Mesendoderm (in vitro differentiated cells): ENCODE results near the gene TSHZ1.

ENCODE experiments used
- DNase-seq: peaks from one replicate; pipeline ENCODE4 v3.0.0; 2013
- H2AK5ac ChIP-seq: 2 replicates; pipeline ENCODE4 v1.6.1; 2013; ENCODE audit warnings: low read length, inconsistent platforms
- H2BK120ac ChIP-seq: 2 replicates; pipeline ENCODE4 v1.6.1; 2013; ENCODE audit warnings: low read depth, mild to moderate bottlenecking, low read length, moderate library complexity, mixed read lengths
- H2BK15ac ChIP-seq: replicated peaks from 2 replicates; pipeline ENCODE4 v1.6.1; 2013; ENCODE audit warnings: low read depth, mild to moderate bottlenecking, moderate library complexity
- H2BK5ac ChIP-seq: 2 replicates; pipeline ENCODE4 v1.6.1; 2013; ENCODE audit warnings: low read length, inconsistent platforms
- H3K18ac ChIP-seq: 2 replicates; pipeline ENCODE4 v1.6.1; 2013; ENCODE audit warnings: mild to moderate bottlenecking, low read length, mixed read lengths
- H3K23ac ChIP-seq: one replicate; pipeline ENCODE4 v1.6.1; 2013; ENCODE audit warnings: low read length
- H3K27ac ChIP-seq: 2 replicates; pipeline ENCODE4 v1.5.1; 2013; ENCODE audit warnings: low read depth, mild to moderate bottlenecking, inconsistent platforms, low read length, moderate library complexity
- H3K27me3 ChIP-seq: 2 replicates; pipeline ENCODE4 v1.6.1; 2013; ENCODE audit warnings: low read length, control low read depth, mild to moderate bottlenecking, inconsistent platforms; ENCODE audit not compliant: insufficient read depth, poor library complexity
- H3K36me3 ChIP-seq: 2 replicates; pipeline ENCODE4 v1.6.1; 2013; ENCODE audit warnings: low read length, inconsistent platforms; ENCODE audit not compliant: control insufficient read depth, insufficient read depth
- H3K4ac ChIP-seq: one replicate; pipeline ENCODE4 v1.6.1; 2013; ENCODE audit warnings: low read depth, mild to moderate bottlenecking, low read length, moderate library complexity
- H3K4me1 ChIP-seq: 2 replicates; pipeline ENCODE4 v1.6.1; 2013; ENCODE audit warnings: low read depth, low read length, inconsistent platforms; ENCODE audit not compliant: control insufficient read depth
- H3K4me2 ChIP-seq: 2 replicates; pipeline ENCODE4 v1.6.1; 2013; ENCODE audit warnings: low read length
- H3K4me3 ChIP-seq: 2 replicates; pipeline ENCODE4 v1.5.1; 2013; ENCODE audit warnings: mild to moderate bottlenecking, low read length
- H3K56ac ChIP-seq: one replicate; pipeline ENCODE4 v1.6.1; 2013; ENCODE audit warnings: low read length
- H3K79me1 ChIP-seq: 2 replicates; pipeline ENCODE4 v1.6.1; 2013; ENCODE audit warnings: low read length, inconsistent platforms
- H3K79me2 ChIP-seq: 2 replicates; pipeline ENCODE4 v1.6.1; 2013; ENCODE audit warnings: mild to moderate bottlenecking, low read length; ENCODE audit not compliant: control insufficient read depth, insufficient read depth
- H3K9ac ChIP-seq: 2 replicates; pipeline ENCODE4 v1.6.1; 2013; ENCODE audit warnings: low read length, inconsistent platforms
- H4K5ac ChIP-seq: one replicate; pipeline ENCODE4 v1.6.1; 2013; ENCODE audit warnings: low read length
- H4K8ac ChIP-seq: one replicate; pipeline ENCODE4 v1.6.1; 2013; ENCODE audit warnings: low read depth, mild to moderate bottlenecking, control low read depth, low read length, moderate library complexity
- WGBS: extraction: QIAGEN DNeasy Blood & Tissue Kit; methylation state at CpG from one replicate; pipeline ENCODE4 v1.1.7; 2013; ENCODE audit warnings: low lambda C conversion rate, missing lambda C conversion rate; ENCODE audit not compliant: insufficient coverage; ENCODE audit errors: extremely low coverage; 5-methylcytosine and 5-hydroxymethylcytosine counted together

TSHZ1 gene

DNA sequence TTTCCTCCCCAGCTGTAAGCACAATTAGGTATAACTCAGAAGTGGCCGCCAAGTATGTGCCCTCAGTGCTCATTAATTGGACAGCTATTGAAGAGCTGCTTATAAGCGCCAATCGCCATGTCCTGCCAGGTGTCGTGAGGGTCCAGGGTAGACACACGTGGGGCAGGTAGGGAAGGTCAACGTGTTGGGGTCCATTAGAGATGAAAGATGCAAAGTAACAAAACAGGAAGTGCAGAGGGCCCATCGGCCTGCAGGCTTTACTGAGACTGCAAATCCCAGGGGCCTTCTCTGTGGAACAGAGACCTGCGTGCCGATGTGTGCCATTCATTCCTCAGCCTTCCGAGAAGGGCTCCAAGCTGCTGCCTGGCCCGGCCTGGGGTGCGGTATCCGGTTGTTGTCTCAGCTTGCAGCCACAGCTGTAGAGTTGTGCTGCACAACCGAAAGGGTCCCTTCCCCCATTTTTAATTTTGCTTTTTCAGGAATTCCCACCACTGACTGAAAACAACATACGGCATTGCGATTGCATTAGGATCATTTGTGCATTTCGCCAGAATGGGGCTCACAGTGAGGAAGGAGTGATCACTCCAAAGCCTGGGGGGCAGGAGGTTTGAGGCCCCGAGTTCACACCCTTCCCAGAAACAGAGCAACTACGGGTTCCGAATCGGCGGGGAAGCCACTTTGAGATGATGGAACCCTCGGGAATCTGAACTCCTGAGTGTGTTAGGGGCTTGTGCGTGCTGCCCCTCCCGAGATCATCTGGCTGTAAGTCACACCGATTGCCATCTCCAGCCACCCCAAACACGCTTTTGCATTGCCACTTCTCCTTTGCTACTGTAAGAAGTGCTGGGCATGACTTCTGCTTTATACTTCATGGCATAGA lies 94.3 kb downstream of the TSHZ1 start:
- DNase-seq = no peak
- Histone ChIP-seq H3K27me3 (no peaks in the 10 kb centered on the region), H3K23ac (no peak overlapping the region), H3K4me2 (no peak overlapping the region), H4K8ac (no peak overlapping the region), H3K27ac (no peak overlapping the region), H2BK15ac (no peak overlapping the region), H3K79me1 (no peaks in the 10 kb centered on the region), H3K56ac (no peak overlapping the region), H2BK5ac (no peak overlapping the region), H3K4me1 (no peaks in the 10 kb centered on the region), H2AK5ac (no peak overlapping the region), H2BK120ac (no peak overlapping the region), H3K79me2 (no peaks in the 10 kb centered on the region), H3K18ac (no peak overlapping the region), H3K4me3 (no peak overlapping the region), H4K5ac (no peak overlapping the region), H3K4ac (no peak overlapping the region), H3K36me3 (no peaks in the 10 kb centered on the region), H3K9ac (no peak overlapping the region)
- no CpG with 5 or more reads among the region's 27 CpGs for WGBS

DNA sequence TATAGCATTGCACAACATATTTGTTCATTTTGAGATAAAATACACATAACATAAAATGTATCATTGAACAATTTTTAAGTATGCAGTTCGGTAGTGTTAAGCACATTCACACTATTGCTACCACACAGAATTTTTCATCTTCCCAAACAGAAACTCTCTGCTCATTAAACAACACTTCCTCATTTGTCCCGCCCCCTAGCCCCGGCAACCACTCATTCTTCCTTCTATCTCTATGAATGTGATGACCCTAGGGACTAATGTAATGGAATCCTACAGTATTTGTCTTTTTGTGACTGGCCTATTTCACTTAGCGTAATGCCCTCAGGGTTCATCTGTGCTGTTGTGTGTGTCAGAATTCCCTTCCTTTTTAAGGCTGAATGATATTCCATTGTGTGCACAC lies 95.4 kb downstream of the TSHZ1 start:
- Histone ChIP-seq H4K8ac (no peak overlapping the region), H3K4me2 (no peak overlapping the region), H3K23ac (no peak overlapping the region), H3K4me1 (no peaks in the 10 kb centered on the region), H2BK5ac (no peak overlapping the region), H2BK15ac (no peak overlapping the region), H3K79me1 (no peaks in the 10 kb centered on the region), H2BK120ac (no peak overlapping the region), H3K4me3 (no peak overlapping the region), H3K56ac (no peak overlapping the region), H3K9ac (no peak overlapping the region), H3K4ac (no peak overlapping the region), H4K5ac (no peak overlapping the region), H3K36me3 (no peaks in the 10 kb centered on the region), H3K27ac (no peak overlapping the region), H3K27me3 (no peaks in the 10 kb centered on the region), H2AK5ac (no peak overlapping the region), H3K79me2 (no peaks in the 10 kb centered on the region), H3K18ac (no peak overlapping the region)
- no peak for DNase-seq
- WGBS = no CpG with 5 or more reads among the region's 4 CpGs

DNA sequence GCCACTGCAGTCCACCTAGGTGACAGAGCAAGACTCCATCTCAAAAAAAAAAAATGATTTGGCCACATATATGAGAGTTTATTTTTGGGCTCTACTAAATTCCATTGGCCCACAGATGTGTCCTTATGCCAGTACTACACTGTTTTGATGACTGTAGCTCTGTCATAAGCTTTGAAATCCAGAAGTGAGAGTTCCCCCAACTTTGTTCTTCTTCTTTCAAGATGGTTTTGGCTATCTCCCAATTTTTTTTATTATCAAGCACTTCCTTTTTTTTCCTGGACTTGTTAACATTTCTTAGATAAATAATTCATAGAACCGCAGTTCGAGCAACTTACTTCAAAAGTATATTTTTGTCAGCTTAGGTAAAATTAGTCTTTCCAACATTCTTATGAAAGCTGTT lies 96.9 kb downstream of the TSHZ1 start:
- no peak for DNase-seq
- no peak overlapping the region for H3K4me2 ChIP-seq
- H3K27ac ChIP-seq = no peak overlapping the region
- no peak overlapping the region for H4K5ac ChIP-seq
- no peaks in the 10 kb centered on the region for H3K27me3 ChIP-seq
- H4K8ac ChIP-seq = no peak overlapping the region
- H3K23ac ChIP-seq = no peak overlapping the region
- no peak overlapping the region for H3K4ac ChIP-seq
- no peaks in the 10 kb centered on the region for H3K79me2 ChIP-seq
- no CpG with 5 or more reads among the region's 2 CpGs for WGBS
- no peak overlapping the region for H3K9ac ChIP-seq
- no peak overlapping the region for H3K18ac ChIP-seq
- no peak overlapping the region for H3K56ac ChIP-seq
- no peak overlapping the region for H2BK5ac ChIP-seq
- no peaks in the 10 kb centered on the region for H3K36me3 ChIP-seq
- H2BK120ac ChIP-seq = no peak overlapping the region
- H3K79me1 ChIP-seq = no peaks in the 10 kb centered on the region
- H2BK15ac ChIP-seq = no peak overlapping the region
- no peak overlapping the region for H3K4me3 ChIP-seq
- H3K4me1 ChIP-seq = no peaks in the 10 kb centered on the region
- no peak overlapping the region for H2AK5ac ChIP-seq

DNA sequence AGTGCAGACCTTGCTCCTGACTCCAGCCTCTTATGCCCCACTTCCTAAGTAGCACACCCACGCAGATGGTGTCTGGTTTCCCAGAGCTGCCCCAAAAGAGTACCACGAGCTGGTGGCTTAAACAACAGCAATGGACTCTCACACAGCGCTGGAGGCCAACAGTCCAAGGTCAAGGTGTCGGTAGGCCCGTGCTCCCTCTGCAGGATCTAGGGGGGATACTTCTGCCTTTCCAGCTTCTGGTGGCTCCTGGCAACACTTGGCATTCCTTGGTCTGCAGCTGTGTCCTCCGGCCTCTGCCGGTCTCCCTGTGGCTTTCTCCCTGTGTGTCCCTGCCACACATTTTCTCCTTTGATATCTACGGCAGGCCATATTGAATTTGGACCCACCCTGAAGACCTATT lies 99.0 kb downstream of the TSHZ1 start:
- no peaks in the 10 kb centered on the region for H3K36me3 ChIP-seq
- no peaks in the 10 kb centered on the region for H3K79me1 ChIP-seq
- no peak overlapping the region for H2BK5ac ChIP-seq
- H3K4me2 ChIP-seq = no peak overlapping the region
- H3K23ac ChIP-seq = no peak overlapping the region
- H3K56ac ChIP-seq = no peak overlapping the region
- no peak overlapping the region for H3K4me3 ChIP-seq
- no peak overlapping the region for H2AK5ac ChIP-seq
- no peak overlapping the region for H2BK15ac ChIP-seq
- no CpG with 5 or more reads among the region's 8 CpGs for WGBS
- H3K18ac ChIP-seq = no peak overlapping the region
- DNase-seq = peak; percentile 25
- H4K8ac ChIP-seq = no peak overlapping the region
- no peak overlapping the region for H4K5ac ChIP-seq
- H3K9ac ChIP-seq = no peak overlapping the region
- H3K79me2 ChIP-seq = no peaks in the 10 kb centered on the region
- no peaks in the 10 kb centered on the region for H3K4me1 ChIP-seq
- no peak overlapping the region for H3K4ac ChIP-seq
- no peak overlapping the region for H3K27ac ChIP-seq
- H2BK120ac ChIP-seq = no peak overlapping the region
- no peaks in the 10 kb centered on the region for H3K27me3 ChIP-seq

DNA sequence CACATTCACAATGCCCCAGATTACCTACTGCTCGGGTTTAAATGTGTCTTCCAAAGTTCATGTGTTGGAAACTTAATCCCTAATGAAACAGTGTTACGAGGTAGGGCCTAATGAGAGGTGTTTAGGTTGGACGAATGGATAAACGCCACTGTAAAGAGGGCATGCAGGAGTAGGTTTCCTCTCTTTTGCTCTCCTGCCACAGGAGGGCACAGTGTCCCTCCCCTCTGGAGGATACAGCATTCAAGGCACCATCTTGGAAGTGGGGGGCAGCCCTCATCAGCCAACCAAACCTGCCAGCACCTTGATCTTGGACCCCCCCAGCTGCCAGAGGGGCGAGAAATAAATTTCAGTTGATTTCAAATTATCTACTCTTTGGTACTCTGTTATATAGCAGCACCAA lies 103.5 kb downstream of the TSHZ1 start:
- DNase-seq = peak; percentile 5
- H3K27me3 ChIP-seq = no peaks in the 10 kb centered on the region
- no peaks in the 10 kb centered on the region for H3K36me3 ChIP-seq
- H2BK5ac ChIP-seq = no peak overlapping the region
- H3K27ac ChIP-seq = no peak overlapping the region
- no peak overlapping the region for H2BK120ac ChIP-seq
- no peak overlapping the region for H3K18ac ChIP-seq
- H3K9ac ChIP-seq = no peak overlapping the region
- H3K23ac ChIP-seq = no peak overlapping the region
- H2BK15ac ChIP-seq = no peak overlapping the region
- H3K56ac ChIP-seq = no peak overlapping the region
- no peaks in the 10 kb centered on the region for H3K79me1 ChIP-seq
- H3K4me2 ChIP-seq = no peak overlapping the region
- no peaks in the 10 kb centered on the region for H3K79me2 ChIP-seq
- WGBS = no CpG with 5 or more reads among the region's 5 CpGs
- H2AK5ac ChIP-seq = no peak overlapping the region
- no peaks in the 10 kb centered on the region for H3K4me1 ChIP-seq
- H4K5ac ChIP-seq = no peak overlapping the region
- H4K8ac ChIP-seq = no peak overlapping the region
- no peak overlapping the region for H3K4me3 ChIP-seq
- H3K4ac ChIP-seq = no peak overlapping the region

DNA sequence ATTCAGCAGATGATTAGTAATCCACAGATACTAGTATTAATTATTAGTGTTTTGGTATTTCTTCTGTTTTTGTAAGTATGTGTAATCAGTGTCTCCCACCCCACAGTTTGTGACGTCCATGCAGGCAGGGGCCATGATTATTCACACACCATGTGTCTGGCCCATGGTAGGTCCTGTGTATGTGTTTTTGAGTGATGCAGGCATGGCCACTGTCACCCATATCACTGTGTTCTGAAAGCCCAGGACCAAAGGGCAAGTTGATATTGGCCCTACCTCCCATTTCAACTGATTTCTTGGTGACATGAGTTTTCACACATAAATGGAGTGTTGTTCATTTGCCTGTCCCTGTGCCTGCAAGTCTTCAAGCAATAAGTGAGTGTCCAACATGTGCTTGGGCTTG lies 104.0 kb downstream of the TSHZ1 start:
- no peaks in the 10 kb centered on the region for H3K36me3 ChIP-seq
- H3K79me1 ChIP-seq = no peaks in the 10 kb centered on the region
- no peak overlapping the region for H2BK15ac ChIP-seq
- H3K4me1 ChIP-seq = no peaks in the 10 kb centered on the region
- H3K56ac ChIP-seq = no peak overlapping the region
- no peak overlapping the region for H3K27ac ChIP-seq
- no peak overlapping the region for H4K5ac ChIP-seq
- H3K4me2 ChIP-seq = no peak overlapping the region
- H3K79me2 ChIP-seq = no peaks in the 10 kb centered on the region
- H3K9ac ChIP-seq = no peak overlapping the region
- H3K4me3 ChIP-seq = no peak overlapping the region
- WGBS = no CpG with 5 or more reads among the region's 1 CpG
- no peak overlapping the region for H2BK120ac ChIP-seq
- H3K27me3 ChIP-seq = no peaks in the 10 kb centered on the region
- no peak overlapping the region for H2AK5ac ChIP-seq
- H3K4ac ChIP-seq = no peak overlapping the region
- H3K18ac ChIP-seq = no peak overlapping the region
- H2BK5ac ChIP-seq = no peak overlapping the region
- H4K8ac ChIP-seq = no peak overlapping the region
- no peak overlapping the region for H3K23ac ChIP-seq
- no peak for DNase-seq
